ELF-1 (cell line): ENCODE measurements around the gene ALPP.
"Not testable (repeated sequence)": the region's sequence is repeated elsewhere in the genome, so short reads cannot be mapped to it uniquely, and the experiment has no call there.

Source experiments
- DNase-seq: peaks from one replicate; pipeline ENCODE4 v3.0.0-alpha.2; 2016; ENCODE audit warnings: low read depth, low spot score

Gene ALPP

DNA sequence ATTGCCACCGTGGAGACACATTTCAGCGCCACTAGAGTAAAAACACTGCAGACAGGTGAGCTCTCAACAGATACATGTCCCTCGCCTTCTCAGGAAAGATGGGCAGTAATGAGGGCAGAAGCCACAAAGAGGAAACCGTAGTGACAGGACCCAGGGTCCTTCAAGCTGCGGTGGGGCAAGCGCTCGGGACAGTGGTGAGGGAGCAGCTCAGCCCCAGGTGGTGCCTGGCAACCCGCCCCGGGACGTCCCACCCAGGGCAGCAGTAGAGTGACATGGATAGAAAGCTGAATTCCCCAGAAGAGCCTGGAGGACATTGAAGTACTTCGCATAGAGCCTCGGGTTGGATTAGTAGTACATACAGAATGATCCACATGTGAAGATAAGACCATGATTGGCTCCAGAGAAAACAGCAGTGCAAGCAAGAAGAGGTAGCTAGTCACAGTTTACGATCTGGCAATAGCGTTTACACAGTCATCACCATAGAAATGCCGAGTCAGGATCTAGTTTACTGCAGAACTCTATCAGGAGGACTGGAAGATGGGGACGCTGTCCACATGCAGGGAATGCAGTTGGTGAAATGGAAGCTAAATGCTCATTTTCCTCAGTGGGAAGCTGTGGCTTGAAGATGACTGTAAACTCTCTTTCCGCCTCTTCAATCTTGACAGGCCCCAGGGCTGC, 37.4 kb upstream of the ALPP start:
- DNase-seq, result no peak

DNA sequence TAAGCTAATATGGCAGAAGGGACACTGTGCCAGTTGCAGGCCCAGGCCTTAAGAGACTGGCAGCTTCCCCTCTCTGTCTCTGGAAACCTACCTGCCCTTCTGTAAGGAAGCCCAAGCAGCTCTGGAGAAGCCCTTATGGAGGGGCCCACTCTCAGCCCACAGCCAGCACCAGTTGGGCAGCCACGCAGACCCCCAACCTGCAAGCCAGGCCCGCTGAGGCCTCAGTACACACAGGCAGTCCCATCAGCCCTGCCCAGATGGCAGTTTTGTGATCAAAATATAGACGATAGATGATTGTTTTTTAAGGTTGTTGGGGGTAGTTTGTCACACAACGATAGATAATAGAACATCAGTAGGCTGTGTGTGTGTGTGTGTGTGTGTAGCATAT, 36.8 kb upstream of the ALPP start:
- no peak for DNase-seq

DNA sequence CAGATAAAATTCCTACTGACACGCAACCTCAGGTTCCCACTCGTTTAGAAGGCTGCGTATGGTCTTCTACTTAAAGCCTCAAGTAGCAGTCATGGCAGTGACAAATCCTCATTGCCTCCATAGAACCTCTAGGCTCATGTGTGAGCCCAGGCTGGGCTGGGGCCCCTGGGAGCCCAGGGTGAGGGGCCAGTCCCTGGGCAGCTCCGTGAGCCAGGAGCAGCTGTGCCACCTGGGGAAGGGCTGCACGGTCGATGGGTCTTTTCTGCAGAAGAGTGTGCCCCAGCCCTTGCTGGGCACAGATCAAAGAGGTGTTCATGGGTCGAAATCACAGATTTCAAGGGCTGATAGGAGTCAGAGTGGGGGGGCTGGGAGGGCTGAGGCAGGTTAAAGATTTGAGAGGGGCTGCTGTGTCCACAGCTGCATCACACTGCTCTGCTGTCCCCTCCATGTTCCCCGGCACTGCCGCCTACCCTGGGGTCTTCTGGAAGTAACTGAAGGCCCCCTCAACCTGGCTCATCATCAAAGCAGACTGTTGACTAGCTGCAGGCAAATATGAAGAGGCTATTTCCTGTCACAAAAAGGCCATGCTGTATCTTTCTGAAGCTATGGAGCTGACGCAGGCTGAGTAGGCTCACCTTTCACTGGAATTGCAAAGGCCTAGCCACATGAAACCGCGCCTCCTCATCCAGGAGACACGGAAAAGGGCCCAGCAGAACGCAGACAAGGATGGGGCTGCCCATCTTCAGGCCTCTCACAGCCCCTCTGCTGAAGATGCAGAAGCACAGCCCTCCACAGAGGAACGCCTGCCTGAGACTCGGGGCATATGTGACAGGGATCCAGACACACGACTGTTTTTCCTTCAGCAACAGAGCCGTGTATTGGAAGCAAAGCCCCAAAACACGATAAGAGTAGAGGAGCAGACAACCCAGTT, 35.7 kb upstream of the ALPP start:
- no peak for DNase-seq

DNA sequence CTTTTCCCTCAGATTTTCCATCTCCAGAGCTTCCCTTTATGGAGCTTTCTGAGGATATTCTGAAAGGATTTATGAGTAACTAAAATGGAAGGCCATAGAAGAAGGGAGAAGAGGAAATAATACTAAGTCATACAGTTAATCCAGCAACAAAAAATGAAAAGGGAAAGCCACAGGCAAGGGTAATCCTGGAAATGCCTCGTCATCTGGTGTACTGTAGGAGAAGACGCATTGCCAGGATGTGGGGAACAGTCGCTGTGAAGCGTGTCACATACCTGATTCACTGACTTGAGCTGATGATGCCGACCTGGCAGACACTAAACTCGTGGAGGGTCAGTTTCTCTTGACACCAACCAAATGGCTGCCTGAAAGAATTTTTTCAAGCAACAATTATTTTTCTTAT, 34.7 kb upstream of the ALPP start:
- DNase-seq, result no peak

DNA sequence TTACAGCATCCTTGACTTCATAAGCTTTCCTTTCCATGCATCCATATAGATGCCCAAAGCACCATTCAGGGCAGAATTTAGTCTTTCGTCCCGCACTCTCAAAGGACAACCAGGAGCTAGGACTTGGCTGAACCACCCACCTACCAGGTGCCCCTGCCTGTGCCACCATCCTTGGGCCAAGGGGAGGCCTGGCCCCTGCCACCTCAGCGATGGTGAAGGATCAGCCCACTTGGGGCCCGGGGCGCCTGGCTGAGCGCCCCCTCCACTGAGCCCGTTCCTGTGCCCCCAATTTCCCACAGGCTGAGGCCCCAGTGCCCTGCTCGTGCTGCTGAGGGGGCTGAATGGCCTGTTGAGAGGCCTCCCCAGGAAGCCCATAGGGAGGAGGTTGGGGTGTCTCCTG, 33.3 kb upstream of the ALPP start:
- no peak for DNase-seq

DNA sequence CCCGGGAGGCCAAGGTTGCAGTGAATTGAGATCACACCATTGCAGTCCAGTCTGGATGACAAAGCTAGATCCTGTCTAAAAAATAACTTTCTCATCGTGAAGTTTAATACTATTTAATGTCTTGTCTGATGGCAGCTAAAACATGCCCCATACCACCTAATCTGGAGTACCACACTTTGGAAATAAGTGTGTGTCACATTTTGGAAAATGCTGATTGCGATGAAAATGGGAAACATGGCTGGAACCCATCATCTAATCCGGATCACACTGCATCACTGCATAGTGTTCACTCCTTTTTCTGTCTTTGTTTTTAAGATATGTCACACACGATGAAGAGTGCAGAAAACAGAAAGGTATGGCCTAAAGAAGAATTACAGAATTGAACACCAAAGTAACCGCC, 31.2 kb upstream of the ALPP start:
- no peak for DNase-seq

DNA sequence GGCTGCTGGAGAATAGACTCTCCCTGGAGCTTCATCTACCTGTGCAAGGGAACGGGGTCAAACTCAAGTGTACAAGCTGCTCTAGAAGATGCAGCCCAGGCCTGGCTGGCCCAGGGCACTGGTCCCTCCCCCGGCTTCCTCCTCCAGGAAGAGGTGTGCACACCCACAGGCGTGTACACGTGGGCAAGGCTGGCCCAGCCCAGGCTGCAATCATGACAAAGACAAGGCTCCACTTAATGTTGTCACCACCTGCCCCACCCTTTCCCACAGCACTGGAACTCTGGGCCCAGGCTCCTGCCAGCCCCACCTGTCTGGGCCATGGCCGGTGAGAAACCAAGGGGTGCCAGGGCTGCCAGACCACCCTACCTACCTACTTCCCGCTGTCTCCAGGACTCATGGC, 29.6 kb upstream of the ALPP start:
- no peak for DNase-seq

DNA sequence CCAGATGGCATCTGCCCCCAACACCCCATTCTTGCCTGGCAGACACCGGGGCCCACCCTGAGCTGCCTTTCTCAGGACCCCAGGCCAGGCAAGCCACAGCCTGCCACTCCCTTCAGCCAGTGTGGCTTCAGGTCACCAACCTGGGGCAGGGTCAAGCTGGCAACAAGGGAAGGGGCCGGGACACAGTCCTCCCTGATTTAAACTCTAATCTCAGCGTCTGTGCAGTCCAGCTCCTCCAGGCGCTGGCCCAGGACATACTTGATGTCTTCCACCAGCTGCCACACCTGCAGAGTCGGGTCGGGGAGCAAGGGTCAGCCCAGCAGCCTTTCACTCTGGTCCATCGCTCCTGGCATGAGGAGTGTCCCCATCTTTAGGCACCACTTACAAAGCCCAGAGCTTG, 29.0 kb upstream of the ALPP start:
- DNase-seq, result no peak

DNA sequence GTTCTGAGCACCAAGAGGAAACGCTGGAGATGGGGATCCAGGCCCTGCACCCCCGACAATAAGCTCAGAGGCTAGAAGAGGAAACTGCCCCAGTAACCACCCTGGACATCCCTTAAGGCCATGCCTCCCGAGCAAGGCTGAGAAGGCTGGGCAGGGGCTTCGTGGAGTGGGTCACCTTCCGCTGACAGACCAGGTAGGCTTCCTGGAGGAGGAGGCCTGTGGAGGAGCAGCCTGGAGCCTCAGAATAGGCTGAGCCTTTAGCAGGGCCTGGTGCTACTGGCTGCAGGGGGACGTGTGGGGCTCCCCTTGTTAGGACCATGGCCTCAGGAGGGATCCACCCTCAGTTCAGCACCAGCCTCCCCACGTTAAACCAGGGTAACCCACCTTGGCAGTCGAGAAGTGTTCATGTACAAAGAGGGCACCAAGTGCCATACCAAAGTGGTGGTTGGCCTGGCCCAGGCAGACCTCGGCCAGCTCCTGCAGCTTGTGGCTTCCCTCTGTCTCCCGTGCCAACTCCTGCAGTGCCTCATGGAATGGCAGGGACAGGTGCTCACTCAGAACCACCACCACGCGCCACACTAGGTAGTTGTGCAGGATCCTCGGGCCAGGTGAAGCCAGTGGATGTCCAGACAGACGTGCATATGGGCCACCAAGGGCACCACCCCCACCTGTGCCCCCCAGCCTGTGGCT, 28.5 kb upstream of the ALPP start:
- DNase-seq, result no peak

DNA sequence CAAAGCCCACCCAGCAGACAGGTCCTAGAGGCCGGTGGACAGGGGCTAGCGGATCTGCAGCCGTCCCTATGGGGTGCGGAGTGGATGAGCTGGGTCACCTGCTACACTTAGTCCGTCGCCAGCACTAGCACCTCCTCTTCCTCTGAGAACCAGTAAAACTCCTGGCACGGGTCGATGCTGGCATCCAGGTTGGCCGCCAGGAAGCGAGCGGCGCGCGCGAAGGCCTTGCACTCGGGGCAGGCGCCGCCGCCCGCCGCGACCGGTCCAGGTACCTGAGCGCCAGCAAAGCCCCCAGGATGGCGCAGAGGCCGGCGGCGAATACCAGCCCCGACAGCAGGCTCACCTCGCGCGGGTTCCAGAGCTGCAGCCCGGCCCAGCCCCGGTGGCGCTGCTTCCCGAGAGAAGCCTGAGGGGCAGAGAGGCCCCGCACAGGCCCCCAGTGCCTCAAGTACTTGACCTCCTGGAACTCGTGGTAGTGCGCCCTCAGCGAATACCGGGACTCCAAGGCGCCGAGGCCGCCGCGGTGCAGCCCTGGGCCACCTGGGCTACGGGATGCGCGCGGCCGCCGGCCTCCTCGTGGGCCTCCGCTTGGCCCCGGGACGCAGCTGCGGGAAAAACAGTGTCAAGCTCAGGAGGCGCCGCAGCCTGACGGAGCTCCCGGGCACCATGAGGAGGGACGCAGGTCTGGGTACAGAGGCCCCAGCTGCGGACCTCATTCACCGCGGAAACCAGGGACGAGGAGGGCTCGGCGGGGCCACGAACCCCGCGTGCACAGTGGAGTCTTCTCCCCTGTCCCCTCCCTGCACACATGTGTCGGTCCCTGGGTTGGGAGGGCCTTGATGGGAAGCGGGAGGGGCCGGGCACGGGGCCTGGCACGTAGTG, 27.5 kb upstream of the ALPP start:
- peak; percentile 44 for DNase-seq

DNA sequence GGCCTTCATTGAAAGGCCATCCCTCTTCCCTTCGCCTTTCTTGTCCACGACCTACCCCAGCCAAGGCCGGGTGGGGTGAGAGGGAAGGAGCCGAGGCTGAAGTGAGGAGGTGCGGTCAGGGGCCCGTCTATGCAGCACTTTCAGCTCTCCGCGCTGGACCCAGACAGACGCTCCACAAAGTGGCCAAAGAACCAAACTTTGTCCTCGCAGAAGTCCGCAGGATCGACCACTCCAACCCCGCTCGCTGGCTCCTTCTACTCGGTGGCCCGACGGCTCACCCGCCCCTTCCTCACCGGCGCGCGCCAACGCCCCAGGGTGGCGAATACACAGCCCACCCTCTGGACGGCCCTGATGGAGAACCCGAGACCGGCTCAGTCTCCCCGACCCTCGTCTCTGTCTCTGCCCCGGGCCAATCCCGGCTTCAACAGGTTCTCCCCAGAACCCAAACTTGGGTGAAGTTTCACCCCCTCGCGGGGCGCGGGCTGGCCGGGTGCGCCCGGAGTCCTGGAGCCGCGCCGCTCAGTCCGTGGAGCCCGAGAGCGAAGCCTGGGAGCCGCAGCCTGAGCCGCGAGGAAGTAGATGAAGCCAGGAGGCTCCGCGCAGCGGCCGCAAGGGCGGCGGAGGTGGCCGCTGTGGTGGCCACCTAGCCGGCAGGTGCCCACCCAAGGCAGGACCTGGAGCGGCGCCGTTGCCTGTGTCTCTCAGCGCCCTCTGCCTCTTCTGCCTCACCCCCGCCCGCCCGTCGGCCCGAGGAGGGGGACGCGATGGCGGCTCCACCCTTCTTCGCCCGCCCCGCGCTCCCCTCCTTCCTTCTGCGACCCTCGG, 26.7 kb upstream of the ALPP start:
- DNase-seq, result no peak

DNA sequence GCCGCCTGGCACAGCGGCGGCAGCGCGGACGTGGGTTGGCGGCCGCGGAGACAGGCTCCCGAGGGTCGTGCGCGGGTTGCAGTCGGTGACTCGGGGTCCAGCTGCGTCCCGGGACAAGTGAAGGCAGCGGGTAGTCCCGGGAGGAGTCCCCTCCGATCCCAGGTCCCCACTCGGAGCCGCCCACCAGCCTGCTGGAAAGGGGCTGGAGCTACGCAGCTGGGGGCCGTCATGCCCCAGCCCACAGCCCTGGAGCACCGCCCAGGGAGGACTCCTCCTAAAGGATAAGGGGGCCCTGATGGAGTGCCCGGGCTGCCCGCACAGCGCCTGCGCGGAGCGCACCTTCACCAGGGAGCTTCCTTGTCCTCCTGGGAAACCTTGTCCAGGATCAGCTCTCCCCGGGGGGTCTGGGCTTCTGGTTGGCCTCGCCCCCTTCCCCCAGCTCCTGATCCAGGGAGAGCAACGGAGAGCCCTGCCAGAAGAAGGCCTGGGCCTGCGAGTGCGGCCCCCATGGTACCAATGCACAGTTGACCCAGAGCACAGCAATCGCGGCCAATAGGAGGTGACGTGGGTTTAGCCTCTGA, 25.9 kb upstream of the ALPP start:
- peak; percentile 37 for DNase-seq

DNA sequence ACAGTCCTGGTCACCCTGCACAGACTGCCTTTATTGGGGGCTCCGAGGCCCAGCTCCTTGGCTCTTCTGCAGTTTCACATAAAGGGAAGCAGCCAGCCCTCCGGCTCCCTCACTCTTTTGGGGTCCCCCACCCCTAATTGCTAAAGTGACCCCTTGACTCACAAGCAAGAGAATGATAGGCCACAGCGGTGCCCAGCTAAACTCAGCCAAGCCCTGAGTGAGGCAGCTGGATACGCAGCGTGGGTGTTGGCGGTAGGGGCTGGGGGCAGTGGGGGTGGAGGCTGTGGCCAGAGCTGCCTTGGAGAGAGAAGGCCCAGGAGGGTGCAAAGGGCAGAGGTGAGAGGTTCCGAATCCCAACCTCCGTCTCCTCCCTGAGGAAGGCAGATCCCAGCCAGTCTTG, 25.5 kb upstream of the ALPP start:
- no peak for DNase-seq

DNA sequence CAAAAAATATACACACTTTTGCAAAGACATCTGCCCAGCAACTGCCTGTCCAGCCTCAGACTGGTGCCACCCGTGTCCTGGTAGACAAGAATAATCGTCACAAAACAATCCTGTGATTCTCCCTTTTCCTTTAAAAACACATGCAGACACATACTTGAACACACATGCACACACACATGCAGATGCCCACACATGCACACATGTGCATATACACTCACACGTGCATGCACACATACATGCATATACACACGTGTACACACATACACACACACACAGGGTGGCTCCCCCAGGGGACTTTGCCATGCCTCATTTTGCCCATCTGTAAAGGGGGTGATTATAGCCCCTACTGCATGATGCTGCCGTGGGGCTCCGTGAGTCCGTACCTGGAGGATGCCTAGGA, 24.9 kb upstream of the ALPP start:
- DNase-seq, result no peak

DNA sequence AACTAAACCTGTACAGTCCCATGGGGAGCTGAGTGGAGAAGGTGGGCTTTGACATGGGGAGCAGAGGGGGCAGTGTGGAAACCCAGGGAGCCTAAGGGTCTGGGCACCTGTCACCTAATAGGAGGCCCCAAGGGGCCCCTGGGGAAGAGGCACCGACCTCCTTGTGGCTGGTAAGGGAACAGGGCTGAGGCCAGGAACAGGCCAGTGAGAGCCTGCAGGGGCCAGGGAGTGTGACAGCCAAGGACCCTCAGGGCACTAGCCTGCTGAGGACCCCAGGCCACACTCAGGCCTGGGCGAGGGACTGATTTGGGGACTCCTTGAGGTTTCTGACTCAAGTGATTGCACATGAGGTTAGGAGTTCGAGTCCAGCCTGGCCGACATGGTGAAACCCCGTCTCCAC, 24.5 kb upstream of the ALPP start:
- DNase-seq, result no peak

DNA sequence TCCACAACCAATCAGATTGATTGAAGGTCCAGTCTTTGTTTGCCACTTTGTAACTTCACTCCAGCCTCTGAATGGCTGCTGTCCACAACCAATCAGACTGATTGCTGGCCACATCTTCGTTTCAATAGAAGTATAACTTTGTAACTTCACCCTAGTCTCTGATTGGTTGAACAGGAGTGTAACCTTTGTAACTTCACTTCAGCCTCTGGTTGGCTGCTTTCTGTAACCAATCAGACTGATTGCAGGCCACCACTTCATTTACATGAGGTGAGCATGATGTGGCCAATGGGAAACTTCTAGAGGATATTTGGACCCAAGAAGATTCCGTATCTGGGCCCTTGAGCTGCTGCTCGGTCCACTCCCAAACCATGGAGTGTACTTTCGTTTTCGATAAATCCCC, 16.9 kb upstream of the ALPP start:
- no peak for DNase-seq

DNA sequence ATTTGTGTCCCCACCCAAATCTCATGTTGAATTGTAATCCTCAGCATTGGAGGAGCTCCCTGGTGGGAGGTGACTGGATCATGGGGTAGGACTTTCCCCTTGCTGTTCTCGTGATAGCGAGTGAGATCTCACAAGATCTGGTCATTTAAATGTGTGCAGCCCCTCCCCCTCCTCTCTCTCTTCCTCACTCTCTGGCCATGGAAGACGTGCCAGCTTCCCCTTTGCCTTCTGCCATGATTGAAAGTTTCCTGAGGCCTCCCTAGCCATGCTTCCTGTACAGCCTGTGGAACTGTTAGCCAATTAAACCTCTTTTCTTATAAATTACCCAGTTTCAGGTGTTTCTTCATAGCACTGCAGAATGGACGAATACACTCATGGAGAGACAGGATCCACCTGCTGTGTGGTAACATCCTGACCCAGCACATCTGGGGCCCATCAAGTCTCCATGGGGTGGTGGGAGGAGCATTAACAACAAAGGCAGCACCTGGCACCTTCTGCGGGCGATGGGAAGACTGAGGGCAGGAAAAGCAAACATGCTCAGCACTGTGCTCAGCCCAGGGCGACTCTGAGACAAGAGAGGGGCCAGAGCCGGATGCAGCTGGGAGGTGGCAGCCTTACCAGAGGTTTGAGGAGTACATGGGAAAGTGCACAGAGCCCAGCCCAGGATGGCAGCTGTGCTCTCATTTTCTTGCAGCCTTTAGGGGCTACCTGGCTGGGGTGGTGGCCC, 16.2 kb upstream of the ALPP start:
- DNase-seq, result no peak

DNA sequence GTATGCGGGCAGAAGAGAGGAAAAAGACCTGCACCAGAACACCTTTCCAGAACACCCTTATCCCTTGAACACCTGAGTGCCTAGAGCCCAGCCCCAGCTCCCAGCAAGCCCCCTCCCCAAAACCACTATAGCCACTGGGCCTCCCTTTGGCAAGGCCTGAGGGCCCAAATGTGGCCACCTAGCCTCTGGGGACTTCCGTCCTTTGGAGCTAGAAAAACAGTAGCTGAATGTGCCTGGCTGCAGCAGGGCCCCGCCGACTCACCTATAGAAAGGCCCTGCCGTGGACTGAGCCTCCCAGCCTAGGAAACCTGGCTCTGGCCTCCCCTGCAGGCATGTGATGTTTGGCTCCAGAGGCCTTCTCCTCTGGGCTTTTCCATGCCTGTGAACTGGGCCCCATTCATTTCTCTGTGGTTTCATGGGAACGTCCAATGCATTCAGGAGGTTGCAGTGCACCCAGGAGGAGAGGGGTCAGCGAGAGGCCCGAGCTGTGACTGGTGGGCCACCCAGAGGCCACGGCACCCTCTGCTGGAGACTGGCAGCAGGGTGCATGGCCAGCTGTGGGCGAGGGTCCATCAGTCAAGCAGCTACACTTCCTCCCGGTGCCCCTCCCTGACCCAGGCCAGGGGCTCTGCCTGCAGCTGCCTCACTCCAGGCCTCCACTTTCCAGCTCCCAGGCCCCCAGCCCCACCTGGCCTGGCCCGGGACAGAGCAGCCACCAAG, 15.3 kb upstream of the ALPP start:
- DNase-seq, result not testable (repeated sequence)
